Prostate gland (tissue), 2 donors: ENCODE data around the gene RP9.

Experiments used
- POLR2A ChIP-seq: fragments of 450-650 bp; IDR thresholded peaks from one replicate; pipeline ENCODE4 v1.6.1; 2016; ENCODE audit warnings: antibody characterized with exemption, mild to moderate bottlenecking
- POLR2AphosphoS5 ChIP-seq: sonication (generic); formaldehyde crosslinking; IDR thresholded peaks from one replicate; pipeline ENCODE4 v1.6.1; 2017; ENCODE audit warnings: antibody characterized with exemption
- TF ChIP-seq, protein P1 (sequence below), 4 experiments: fragments of 200-600 bp in 2 of 4; fragments of 450-650 bp in 2 of 4; sonication (generic) in 2 of 4; IDR thresholded peaks; 1 replicate in 3 of 4; 2 replicates in 1 of 4; pipeline ENCODE4 v1.5.1; 2016 to 2019; ENCODE audit warnings: antibody characterized with exemption in 4 of 4, mild to moderate bottlenecking in 2 of 4, moderate library complexity in 2 of 4

DNA sequence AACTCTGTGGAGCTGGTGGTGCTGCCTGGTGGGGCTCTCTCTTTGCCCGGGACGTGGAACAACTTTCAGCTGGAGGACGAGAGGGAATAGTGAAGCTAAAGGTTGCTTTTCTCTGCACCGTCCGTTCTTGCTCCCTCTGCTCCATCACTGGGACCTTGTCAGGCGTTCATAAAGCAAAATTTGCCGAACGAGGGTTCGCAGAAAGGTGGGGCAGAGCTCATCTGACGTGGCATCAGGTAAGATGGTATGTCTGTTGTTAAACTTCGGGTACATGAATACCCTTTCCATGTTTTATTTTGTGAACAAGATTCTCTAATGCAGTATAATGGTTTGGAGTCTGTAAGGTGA lies 20.6 kb upstream of the RP9 start:
- TF ChIP-seq, protein P1, sequence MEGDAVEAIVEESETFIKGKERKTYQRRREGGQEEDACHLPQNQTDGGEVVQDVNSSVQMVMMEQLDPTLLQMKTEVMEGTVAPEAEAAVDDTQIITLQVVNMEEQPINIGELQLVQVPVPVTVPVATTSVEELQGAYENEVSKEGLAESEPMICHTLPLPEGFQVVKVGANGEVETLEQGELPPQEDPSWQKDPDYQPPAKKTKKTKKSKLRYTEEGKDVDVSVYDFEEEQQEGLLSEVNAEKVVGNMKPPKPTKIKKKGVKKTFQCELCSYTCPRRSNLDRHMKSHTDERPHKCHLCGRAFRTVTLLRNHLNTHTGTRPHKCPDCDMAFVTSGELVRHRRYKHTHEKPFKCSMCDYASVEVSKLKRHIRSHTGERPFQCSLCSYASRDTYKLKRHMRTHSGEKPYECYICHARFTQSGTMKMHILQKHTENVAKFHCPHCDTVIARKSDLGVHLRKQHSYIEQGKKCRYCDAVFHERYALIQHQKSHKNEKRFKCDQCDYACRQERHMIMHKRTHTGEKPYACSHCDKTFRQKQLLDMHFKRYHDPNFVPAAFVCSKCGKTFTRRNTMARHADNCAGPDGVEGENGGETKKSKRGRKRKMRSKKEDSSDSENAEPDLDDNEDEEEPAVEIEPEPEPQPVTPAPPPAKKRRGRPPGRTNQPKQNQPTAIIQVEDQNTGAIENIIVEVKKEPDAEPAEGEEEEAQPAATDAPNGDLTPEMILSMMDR (IDR thresholded peaks at IDR 0.05), result no peak
- TF ChIP-seq POLR2A, result no peak
- no peak for TF ChIP-seq POLR2AphosphoS5
